Fibroblast of lung (primary cell): ENCODE results near the gene OBSCN.

Source experiments
- CTCF ChIP-seq, 2 donors: IDR thresholded peaks in 1 of 2; conservative IDR thresholded peaks in 1 of 2; 1 replicate in 1 of 2; 2 replicates in 1 of 2; pipeline ENCODE4 v1.5.1; 2011 to 2012; ENCODE audit warnings: low read length in 2 of 2, control low read depth in 1 of 2, inconsistent platforms in 1 of 2, low read depth in 1 of 2, mild to moderate bottlenecking in 1 of 2
- EZH2 ChIP-seq: IDR thresholded peaks from 2 replicates; pipeline ENCODE4 v1.5.1; 2012; ENCODE audit warnings: low read length, control low read depth, mild to moderate bottlenecking; ENCODE audit errors: missing control alignments

GRCh38 chr1:228312136-228312764 lies 104.4 kb downstream of the OBSCN start:
- TF ChIP-seq CTCF (conservative IDR thresholded peaks at IDR 0.05 in 1 of 2, IDR thresholded peaks at IDR 0.05 in 1 of 2; ENCODE audit: low read depth in 1 of 2, low read length in 2 of 2): no peak
- no peak for TF ChIP-seq EZH2
